Sigmoid colon (tissue), 4 donors: ENCODE data around the gene CERKL.

Experiments used
- EP300 ChIP-seq, 4 donors: sonication (generic); formaldehyde crosslinking; IDR thresholded peaks; one replicate each; pipeline ENCODE4 v1.6.1; 2017; ENCODE audit warnings: antibody characterized with exemption in 4 of 4
- POLR2A ChIP-seq, 2 donors: fragments of 450-650 bp; IDR thresholded peaks; one replicate each; pipeline ENCODE4 v1.6.1; 2016; ENCODE audit warnings: antibody characterized with exemption in 2 of 2, mild to moderate bottlenecking in 2 of 2, moderate library complexity in 2 of 2

DNA sequence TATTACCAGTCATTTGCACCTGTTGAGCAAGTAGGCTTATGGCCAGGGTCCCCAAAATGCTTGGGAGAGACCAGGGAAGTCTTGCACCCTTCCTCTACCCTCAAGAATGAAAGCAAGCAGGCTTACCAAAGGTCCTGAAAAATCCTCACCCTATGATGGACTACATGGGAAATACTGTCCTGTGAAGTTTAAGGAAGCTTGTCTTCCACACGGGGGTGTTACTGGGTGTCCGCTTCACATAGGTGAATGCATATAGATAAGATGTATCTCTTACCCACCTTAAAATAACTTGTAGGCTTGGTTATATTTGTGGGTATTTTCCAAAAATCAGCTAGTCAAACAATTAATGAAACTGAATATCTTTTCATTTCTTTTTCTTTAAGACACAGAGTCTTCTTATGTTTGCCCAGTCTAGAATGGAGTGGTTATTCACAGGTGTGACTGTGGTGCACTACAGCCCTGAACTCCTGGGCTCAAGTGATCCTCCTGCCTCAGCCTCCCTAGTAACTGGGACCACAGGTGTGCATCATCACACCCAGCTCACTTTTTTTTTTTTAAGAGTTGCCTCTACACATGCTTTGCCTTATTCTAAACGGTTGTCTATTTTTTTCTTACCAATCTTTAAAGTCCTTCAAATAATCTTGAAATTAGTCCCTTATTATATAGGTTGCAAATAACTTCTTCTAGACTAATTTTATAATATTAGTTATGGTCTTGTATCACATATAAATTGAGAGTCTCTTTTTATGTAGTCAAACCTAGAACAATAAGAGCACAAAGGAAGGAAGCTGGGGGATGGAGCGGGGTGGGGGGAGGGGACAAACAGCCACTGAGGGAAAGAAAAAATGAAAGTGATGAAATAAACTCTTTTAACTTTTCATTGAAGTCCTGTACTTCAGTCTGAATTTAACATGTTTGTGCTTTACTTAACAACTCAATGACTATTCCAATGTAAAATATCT, 49.0 kb downstream of the CERKL start:
- no peak for TF ChIP-seq EP300 (IDR thresholded peaks at IDR 0.05)
- no peak for TF ChIP-seq POLR2A (IDR thresholded peaks at IDR 0.05)
